EH (cell line): Measurements from ENCODE around the gene IRF9.

Source experiments
- DNase-seq: peaks from one replicate; pipeline ENCODE4 v3.0.0-alpha.2; 2015; ENCODE audit warnings: low read depth

IRF9 gene

DNA sequence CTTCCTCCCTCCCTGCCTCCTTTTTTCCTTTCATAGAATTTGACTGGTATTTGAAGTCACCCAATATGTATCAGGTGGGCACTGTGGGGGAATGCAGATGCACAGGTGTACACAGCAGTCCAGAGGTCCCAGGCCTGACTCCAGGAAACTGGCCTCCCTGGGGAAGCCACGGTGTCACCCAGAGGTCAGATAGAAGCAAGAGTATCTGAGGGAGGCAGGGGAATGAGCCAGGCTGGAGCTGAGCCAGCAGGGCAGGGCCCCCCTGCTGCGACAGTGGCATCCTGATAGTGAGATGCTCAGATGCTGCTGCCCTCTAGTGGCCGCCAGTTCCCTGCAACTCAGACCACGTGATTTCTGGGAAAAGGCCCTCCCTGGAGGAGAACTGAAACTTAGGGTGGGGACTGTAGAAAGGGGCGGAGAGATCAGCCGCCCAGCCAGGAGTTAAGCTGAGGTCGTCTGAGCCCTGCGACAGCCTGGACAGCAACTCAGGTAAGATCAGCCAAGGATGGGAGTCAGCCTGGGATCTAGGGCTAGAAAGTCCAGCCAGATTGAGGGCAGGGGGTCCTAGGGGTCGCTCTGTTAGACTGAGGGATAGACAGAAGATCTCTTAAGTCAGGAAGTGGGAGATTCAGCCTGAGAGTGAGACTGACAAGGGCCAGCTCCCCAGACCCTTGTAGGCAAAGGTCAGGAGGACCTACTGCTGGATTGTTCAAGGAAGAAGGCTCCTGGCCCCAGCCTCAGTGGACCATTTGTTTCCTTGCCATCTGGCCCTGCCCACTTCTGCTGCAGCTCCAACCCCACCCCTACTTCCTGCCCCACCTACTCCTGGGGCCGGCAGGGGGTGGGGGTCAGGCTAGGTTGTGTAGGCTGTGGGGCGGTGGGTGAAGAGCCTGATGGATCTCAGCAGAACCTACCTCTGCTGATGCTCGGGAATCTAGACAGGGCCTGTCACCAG, at the start of gene IRF9:
TSS of gene IRF9 (plus strand) at position 416 of the 955 bp plus-strand sequence. CDS start 880 bp downstream, outside the sequence.
- DNase-seq: peak; percentile 97

- DNase-seq: no peak
Observed at GRCh38 chr14:24113379-24113800, 47.7 kb upstream of the IRF9 start.

- peak; percentile 92 for DNase-seq
Observed at GRCh38 chr14:24113801-24114531, 47.1 kb upstream of the IRF9 start.

DNA sequence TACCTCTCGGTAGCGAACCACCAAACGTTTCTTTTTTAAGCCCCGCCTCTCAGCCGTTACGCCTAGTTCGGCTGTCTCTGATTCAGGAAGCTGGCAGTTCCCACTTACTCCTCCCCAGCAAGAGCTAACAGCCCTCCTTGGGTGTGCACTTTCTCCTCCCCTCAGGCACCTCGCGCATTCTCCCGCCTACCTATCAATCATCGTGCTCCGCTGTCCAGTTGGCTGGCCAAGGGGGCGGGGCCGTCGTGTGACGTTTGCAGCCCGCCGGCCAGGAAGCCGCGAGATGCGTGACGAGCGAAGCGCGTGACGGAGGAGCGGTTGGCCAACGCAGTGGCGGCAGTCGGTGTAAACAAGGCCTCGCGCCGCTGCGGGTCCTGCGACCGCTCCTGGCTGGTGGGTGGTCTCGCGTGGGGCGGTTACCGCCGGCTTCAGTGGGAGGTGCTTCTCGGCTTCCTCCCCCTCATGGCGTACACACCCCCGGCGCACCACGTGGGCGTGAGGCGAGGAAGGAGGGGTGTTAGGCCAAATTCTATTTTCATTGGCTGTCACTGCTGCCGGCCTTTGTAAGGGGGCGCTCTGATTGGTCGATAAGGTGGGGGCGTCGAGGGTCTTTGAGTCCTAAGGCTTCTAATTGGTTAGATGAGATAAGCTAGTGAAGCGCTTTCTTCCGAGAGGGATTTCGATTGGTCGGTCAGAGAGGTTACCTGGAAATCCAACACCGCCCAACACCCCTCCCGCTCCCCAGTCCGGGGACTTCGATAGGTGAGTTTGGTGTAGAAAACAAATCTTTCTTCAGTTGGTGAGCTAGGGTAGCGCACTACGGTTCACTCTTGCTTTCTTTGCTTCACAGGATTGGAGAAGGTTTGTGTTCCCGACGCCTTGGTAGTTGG, 46.3 kb upstream of the IRF9 start, which contains the start of the genes DCAF11 and NRL:
TSS of gene DCAF11 (plus strand) at position 246 of the 890 bp plus-strand sequence. CDS start 818 bp downstream, outside the sequence.
TSS of gene NRL (minus strand) at position 418 of the 890 bp plus-strand sequence. CDS start 32,101 bp downstream, outside the sequence.
- DNase-seq: peak; percentile 100

DNA sequence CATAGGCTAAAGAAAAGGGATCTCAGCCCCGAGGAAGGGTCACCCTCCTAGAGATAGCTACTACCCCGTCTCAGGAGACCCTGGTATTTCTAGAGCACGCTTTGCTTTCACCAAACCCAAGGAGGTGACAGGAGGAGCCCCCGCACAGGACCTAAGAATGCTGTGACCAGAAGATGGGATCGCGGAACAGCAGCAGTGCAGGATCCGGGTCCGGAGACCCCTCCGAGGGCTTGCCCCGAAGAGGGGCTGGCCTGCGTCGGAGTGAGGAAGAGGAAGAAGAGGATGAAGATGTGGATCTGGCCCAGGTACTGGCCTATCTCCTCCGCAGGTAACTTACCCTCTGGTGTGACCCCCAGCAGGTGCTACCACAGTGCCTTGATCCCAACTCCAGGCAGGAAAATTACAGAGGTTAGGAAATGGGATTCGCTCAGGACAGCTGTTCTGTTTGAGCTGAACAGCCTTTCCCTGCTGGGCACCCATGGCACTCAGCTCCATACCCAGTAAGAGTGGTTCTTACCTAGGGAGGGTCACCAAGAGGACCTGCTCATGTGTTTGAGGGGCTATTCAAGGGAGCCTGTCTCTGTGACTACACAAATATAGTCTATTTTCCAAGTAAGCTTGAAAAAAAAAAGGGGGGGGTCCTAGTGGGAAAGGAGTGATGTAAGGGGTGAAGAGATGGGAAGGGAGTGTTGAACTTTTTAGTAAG, 45.5 kb upstream of the IRF9 start:
- DNase-seq: no peak

DNA sequence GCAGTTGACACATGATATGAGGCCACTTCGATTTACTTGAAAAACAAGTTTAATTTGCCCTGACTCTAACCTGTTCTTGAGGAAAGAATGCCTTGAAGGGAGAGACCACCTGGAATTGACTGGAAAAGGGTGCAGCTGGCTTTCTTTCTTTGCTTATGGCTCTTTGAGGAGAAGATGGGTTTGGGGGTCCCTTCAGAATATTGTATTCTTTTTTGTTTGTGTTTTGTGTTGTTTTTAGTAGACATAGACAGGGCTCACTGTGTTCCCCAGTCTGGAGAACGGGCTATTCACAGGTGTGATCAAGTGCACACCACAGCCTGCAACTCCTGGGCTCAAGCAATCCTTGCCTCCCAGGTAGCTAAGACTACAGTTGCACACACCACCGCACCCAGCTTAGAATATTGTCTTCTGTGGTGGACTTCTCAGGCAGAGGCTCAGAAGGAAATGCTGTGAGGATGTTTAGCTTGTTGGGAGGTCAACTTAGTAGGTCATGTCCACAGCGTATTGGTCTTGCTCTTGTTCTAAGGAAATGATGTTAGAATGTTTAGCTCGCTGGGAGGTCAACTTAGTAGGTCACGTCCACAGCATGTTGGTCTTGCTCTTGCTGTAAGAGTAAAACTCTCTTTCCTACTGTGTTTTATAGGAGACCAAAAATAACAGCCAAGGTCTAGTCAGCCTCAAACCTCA, 44.8 kb upstream of the IRF9 start:
- DNase-seq: no peak

- DNase-seq: no peak
Observed at GRCh38 chr14:24117179-24117578, 43.9 kb upstream of the IRF9 start.

- no peak for DNase-seq
Observed at GRCh38 chr14:24119691-24120090, 41.4 kb upstream of the IRF9 start.

DNA sequence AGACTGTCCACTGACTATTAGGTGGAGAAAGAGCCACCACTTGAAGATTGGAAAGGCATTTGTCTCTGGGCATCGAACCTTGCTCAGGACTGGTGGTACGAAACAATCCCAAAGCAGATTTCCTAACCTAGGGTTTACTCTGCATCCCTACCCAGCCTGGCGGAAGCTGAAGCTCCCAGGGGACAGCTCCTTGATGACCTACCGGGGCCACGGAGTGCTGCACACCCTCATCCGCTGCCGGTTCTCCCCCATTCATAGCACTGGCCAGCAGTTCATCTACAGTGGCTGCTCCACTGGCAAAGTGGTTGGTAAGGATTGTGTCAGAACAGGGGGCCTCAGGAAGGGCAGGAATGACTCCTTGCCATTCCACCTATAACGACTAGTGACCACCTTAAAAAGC, 39.9 kb upstream of the IRF9 start:
- DNase-seq: no peak

DNA sequence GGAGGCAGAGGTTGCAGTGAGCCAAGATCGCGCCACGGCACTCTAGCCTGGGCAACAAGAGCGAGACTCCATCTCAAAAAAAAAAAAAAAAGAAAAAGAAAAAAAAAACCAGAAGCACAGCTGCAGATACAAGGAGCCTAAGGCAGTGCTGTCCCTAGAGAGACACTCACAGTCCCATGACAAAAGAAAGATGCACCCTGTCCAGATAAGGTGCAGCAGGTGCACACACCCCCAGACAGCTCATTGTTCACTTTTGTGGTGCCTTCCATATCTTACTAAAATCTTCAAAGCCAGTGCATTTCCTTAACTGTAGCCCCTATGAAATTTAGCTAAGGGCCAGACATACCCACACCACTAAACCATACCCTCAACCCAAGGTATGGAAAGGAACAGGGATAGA, 38.6 kb upstream of the IRF9 start:
- DNase-seq: no peak

DNA sequence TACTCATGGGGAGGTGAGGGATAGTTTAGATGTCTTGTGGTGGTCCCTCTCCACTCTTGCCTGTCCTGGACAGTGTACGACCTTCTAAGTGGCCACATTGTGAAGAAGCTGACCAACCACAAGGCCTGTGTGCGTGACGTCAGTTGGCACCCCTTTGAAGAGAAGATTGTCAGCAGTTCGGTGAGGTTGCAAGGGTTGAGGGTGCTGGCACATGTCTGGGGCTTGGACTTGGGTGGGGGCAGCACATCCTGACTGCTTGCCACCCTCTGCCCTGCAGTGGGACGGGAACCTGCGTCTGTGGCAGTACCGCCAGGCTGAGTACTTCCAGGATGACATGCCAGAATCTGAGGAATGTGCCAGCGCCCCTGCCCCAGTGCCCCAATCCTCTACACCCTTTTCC, 38.2 kb upstream of the IRF9 start:
- DNase-seq: no peak

GRCh38 chr14:24123424-24124417, 37.3 kb upstream of the IRF9 start:
- DNase-seq: no peak

DNA sequence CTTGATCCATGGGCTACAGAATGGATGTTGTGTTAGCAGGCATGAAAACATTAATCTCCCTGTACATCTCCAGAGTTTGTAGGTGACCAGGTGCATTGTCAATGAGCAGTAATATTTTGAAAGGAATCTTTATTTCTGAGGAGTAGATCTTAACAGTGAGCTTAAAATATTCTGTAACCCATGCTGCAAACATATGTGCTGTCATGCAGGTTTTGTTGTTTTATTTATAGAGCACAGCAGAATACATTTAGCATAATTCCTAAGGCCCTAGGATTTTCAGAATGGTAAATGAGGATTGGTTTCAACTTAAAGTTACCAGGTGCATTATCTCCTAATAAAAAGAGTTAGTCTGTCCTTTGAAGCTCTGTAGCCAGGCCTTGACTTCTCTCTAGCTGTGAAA, 34.1 kb upstream of the IRF9 start:
- DNase-seq: no peak

DNA sequence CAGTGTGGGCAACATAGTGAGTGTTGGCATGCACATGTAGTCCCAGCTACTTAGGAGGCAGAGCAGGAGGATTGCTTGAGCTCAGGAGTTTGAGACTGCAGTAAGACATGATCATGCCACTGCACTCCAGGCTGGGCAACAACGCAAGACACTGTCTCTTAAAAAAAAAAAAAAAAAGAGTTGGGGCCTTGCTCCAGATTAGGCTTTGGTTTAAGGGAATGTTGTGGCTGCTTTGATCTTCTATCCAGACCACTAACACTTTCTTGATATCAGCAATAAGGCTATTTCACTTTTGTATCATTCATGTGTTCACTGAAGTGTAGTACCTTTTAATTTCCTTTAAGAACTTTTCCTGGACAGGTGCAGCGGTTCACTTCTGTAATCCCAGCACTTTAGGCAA, 33.4 kb upstream of the IRF9 start:
- DNase-seq: no peak

DNA sequence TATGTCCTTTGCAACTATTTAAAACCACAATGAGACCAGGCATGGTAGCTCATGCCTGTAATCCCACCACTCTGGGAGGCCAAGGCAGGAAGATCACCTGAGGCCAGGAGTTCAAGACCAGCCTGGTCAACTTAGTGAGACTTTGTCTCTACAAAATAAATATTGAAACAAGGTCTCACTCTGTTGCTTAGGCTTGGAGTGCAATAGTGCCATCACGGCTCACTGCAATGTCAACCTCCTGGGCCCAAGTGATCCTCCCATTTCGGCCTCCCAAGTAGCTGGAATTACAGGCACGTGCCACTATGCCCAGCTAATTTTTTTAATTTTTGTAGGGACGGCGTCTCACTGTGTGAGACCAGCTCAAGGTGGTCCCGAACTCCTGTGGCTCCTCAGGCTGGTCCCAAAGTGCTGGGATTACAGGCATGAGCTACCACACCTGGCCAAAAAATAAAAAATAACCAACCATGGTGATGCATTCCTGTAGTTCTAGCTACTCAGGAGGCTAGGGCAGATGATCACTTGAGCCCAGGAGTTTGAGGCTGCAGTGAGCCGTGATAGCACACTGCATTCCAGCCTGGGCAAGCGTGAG, 31.6 kb upstream of the IRF9 start:
- DNase-seq: no peak

GRCh38 chr14:24130380-24130716, 30.7 kb upstream of the IRF9 start, which contains the start of gene FITM1:
FITM1 (plus strand) TSS chr14:24130659; CDS start chr14:24131564, 905 bp downstream.
- DNase-seq: no peak

GRCh38 chr14:24130717-24131548, 30.1 kb upstream of the IRF9 start:
- DNase-seq: no peak

GRCh38 chr14:24131549-24131966, 29.5 kb upstream of the IRF9 start:
- no peak for DNase-seq
